OCI-LY3 (cell line): ENCODE results near the gene NRXN3.

Source experiments
- H2AFZ ChIP-seq: fragments of 200-600, 300-600 bp; shearing (Covaris generic); 2 replicates; pipeline ENCODE4 v1.6.0; 2014; ENCODE audit warnings: antibody characterized with exemption, low read depth, low read length
- H3K27ac ChIP-seq: fragments of 200-600, 300-600 bp; sonication (generic); 2 replicates; pipeline ENCODE4 v1.5.1; 2014; ENCODE audit warnings: mild to moderate bottlenecking, low read length, moderate library complexity, mixed read lengths
- H3K27me3 ChIP-seq: fragments of 200-600, 300-600 bp; sonication (generic); 2 replicates; pipeline ENCODE4 v1.6.1; 2014; ENCODE audit warnings: low read depth, low read length, mixed read lengths
- H3K36me3 ChIP-seq: fragments of 200-600, 300-600 bp; sonication (generic); replicated peaks from 2 replicates; pipeline ENCODE3; 2014; ENCODE audit warnings: low read depth, low read length, mixed read lengths
- H3K4me1 ChIP-seq: fragments of 300-600, 200-600 bp; sonication (generic); 2 replicates; pipeline ENCODE4 v1.6.1; 2014; ENCODE audit warnings: low read length, mixed read lengths
- H3K4me2 ChIP-seq: fragments of 200-600, 300-600 bp; sonication (generic); 2 replicates; pipeline ENCODE4 v1.6.1; 2014; ENCODE audit warnings: low read length, mixed read lengths
- H3K4me3 ChIP-seq: fragments of 300-600, 200-600 bp; sonication (generic); 2 replicates; pipeline ENCODE4 v1.5.1; 2014; ENCODE audit warnings: antibody characterized with exemption, mild to moderate bottlenecking, low read length, moderate library complexity
- H3K79me2 ChIP-seq: fragments of 300-600, 200-600 bp; shearing (Covaris generic); 2 replicates; pipeline ENCODE4 v1.6.1; 2014; ENCODE audit warnings: mild to moderate bottlenecking, low read length, mixed read lengths
- H3K9ac ChIP-seq: fragments of 300-600, 200-600 bp; shearing (Covaris generic); 2 replicates; pipeline ENCODE4 v1.6.0; 2014; ENCODE audit warnings: mild to moderate bottlenecking, low read length, moderate library complexity
- H3K9me3 ChIP-seq: fragments of 200-600, 300-600 bp; shearing (Covaris generic); 2 replicates; pipeline ENCODE4 v1.6.1; 2014; ENCODE audit warnings: low read length, mixed read lengths; ENCODE audit not compliant: insufficient read depth
- H4K20me1 ChIP-seq: fragments of 200-600, 300-600 bp; sonication (generic); 2 replicates; pipeline ENCODE4 v1.6.1; 2016; ENCODE audit warnings: low read length, mixed read lengths; ENCODE audit not compliant: insufficient read depth
- CTCF ChIP-seq: fragments of 200-600, 300-600 bp; sonication (generic); IDR thresholded peaks from 2 replicates; pipeline ENCODE4 v1.5.1; 2014; ENCODE audit warnings: antibody characterized with exemption, low read length, low read depth
- EZH2phosphoT487 ChIP-seq: fragments of 200-600 bp; shearing (Covaris generic); IDR thresholded peaks from 2 replicates; pipeline ENCODE4 v1.6.1; 2018; ENCODE audit warnings: antibody characterized with exemption, mixed run types, low read depth

The NRXN3 gene

GRCh38 chr14:78683206-78683605 is 513.0 kb downstream of the NRXN3 start:
- H3K9me3 ChIP-seq = no peaks in the 10 kb centered on the region

GRCh38 chr14:78683981-78684380 is 513.8 kb downstream of the NRXN3 start:
- TF ChIP-seq EZH2phosphoT487 = no peak
- TF ChIP-seq CTCF = no peak
- no peak overlapping the region for H3K27ac ChIP-seq
- H3K4me1 ChIP-seq = no peaks in the 10 kb centered on the region

More at GRCh38 chr14:78683206-78683605, 513.0 kb downstream of the NRXN3 start:
- no peak overlapping the region for H3K4me3 ChIP-seq
- H3K27ac ChIP-seq = no peak overlapping the region
- H3K79me2 ChIP-seq = no peaks in the 10 kb centered on the region
- H3K36me3 ChIP-seq = no peaks in the 10 kb centered on the region
- no peaks in the 10 kb centered on the region for H3K4me1 ChIP-seq
- H3K4me2 ChIP-seq = no peak overlapping the region
- H4K20me1 ChIP-seq = no peaks in the 10 kb centered on the region
- H3K9ac ChIP-seq = no peak overlapping the region
- no peaks in the 10 kb centered on the region for H3K27me3 ChIP-seq
- H2AFZ ChIP-seq = no peak overlapping the region
- TF ChIP-seq CTCF (no peak), EZH2phosphoT487 (no peak)

GRCh38 chr14:78688503-78688902 is 518.3 kb downstream of the NRXN3 start:
- H2AFZ ChIP-seq = no peak overlapping the region
- no peak for TF ChIP-seq CTCF
- no peak for TF ChIP-seq EZH2phosphoT487
- no peak overlapping the region for H3K4me3 ChIP-seq
- no peaks in the 10 kb centered on the region for H3K27me3 ChIP-seq
- H3K36me3 ChIP-seq = no peaks in the 10 kb centered on the region
- no peak overlapping the region for H3K27ac ChIP-seq
- H3K79me2 ChIP-seq = no peaks in the 10 kb centered on the region
- no peak overlapping the region for H3K9ac ChIP-seq
- no peak overlapping the region for H3K4me2 ChIP-seq
- no peaks in the 10 kb centered on the region for H3K9me3 ChIP-seq
- peaks cover 7% of the 10 kb centered on the region; the same call in 1 of the 2 replicates for H3K4me1 ChIP-seq
- H4K20me1 ChIP-seq = no peaks in the 10 kb centered on the region

More at GRCh38 chr14:78683981-78684380, 513.8 kb downstream of the NRXN3 start:
- Histone ChIP-seq H3K27me3 (no peaks in the 10 kb centered on the region), H3K36me3 (no peaks in the 10 kb centered on the region), H4K20me1 (no peaks in the 10 kb centered on the region), H3K79me2 (no peaks in the 10 kb centered on the region), H3K4me3 (no peak overlapping the region), H2AFZ (no peak overlapping the region), H3K9ac (no peak overlapping the region), H3K4me2 (no peak overlapping the region), H3K9me3 (no peaks in the 10 kb centered on the region)

- Histone ChIP-seq H4K20me1 (no peaks in the 10 kb centered on the region), H3K79me2 (no peaks in the 10 kb centered on the region), H3K36me3 (no peaks in the 10 kb centered on the region), H2AFZ (no peak overlapping the region), H3K27me3 (no peaks in the 10 kb centered on the region), H3K4me1 (peaks cover 7% of the 10 kb centered on the region; the same call in 1 of the 2 replicates), H3K27ac (no peak overlapping the region), H3K9ac (no peak overlapping the region), H3K9me3 (no peaks in the 10 kb centered on the region), H3K4me2 (no peak overlapping the region), H3K4me3 (no peak overlapping the region)
- no peak for TF ChIP-seq EZH2phosphoT487
- no peak for TF ChIP-seq CTCF
Observed at GRCh38 chr14:78690836-78691235, 520.7 kb downstream of the NRXN3 start.
